OCI-LY7 (cell line): ENCODE measurements around the gene ADARB2. TPM values are rescaled to one million over a fixed set of nuclear protein-coding genes. Genes with fewer than 3 reads are reported as not detected.

Experiments used
- BruUV-seq: library from RNA; stranded (reverse); fragments of 400-500 nt; replicated peaks from 2 replicates; lab custom pipeline; 2021; lab: Mats Ljungman, UMichigan
- CTCF ChIA-PET: fragments of 300-600 bp; sonication (Branson Sonifier 250); formaldehyde crosslinking; loops from one replicate; lab custom pipeline; 2022; ENCODE audit warnings: antibody characterized with exemption; ENCODE audit not compliant: unreplicated experiment; lab: Charles Lee
- POLR2A ChIA-PET: fragments of 300-600 bp; sonication (Branson Sonifier 250); formaldehyde crosslinking; loops from one replicate; lab custom pipeline; 2022; ENCODE audit warnings: antibody characterized with exemption; lab: Charles Lee
- DNase-seq: peaks from one replicate; pipeline ENCODE4 v3.0.0-alpha.2; 2015; ENCODE audit warnings: low spot score
- H2AFZ ChIP-seq: fragments of 200-600 bp; sonication (generic), shearing (Covaris generic); 2 replicates; pipeline ENCODE4 v1.6.1; 2014; ENCODE audit warnings: mild to moderate bottlenecking, antibody characterized with exemption, low read length, moderate library complexity
- H3K27ac ChIP-seq: fragments of 200-600 bp; sonication (generic); 2 replicates; pipeline ENCODE4 v1.5.1; 2014; ENCODE audit warnings: mixed run types, low read depth, mild to moderate bottlenecking, moderate library complexity, low read length, inconsistent platforms; ENCODE audit not compliant: poor library complexity, severe bottlenecking
- H3K36me3 ChIP-seq: fragments of 200-600 bp; sonication (generic); 2 replicates; pipeline ENCODE4 v1.6.1; 2014; ENCODE audit warnings: mild to moderate bottlenecking, antibody characterized with exemption, low read length, moderate library complexity, mixed read lengths; ENCODE audit not compliant: insufficient read depth
- H3K4me1 ChIP-seq: fragments of 200-600 bp; sonication (generic); 2 replicates; pipeline ENCODE4 v1.5.1; 2014; ENCODE audit warnings: mild to moderate bottlenecking, low read length; ENCODE audit not compliant: insufficient read depth, poor library complexity, severe bottlenecking
- H3K4me2 ChIP-seq: fragments of 200-600 bp; sonication (generic); 2 replicates; pipeline ENCODE4 v1.6.1; 2014; ENCODE audit warnings: mild to moderate bottlenecking, low read length
- H3K4me3 ChIP-seq: fragments of 200-600 bp; sonication (generic); 2 replicates; pipeline ENCODE4 v1.5.1; 2014; ENCODE audit warnings: mild to moderate bottlenecking, low read depth, low read length; ENCODE audit not compliant: poor library complexity, severe bottlenecking
- H3K79me2 ChIP-seq: fragments of 200-600 bp; sonication (generic); 2 replicates; pipeline ENCODE4 v1.6.1; 2016; ENCODE audit warnings: low read depth, mild to moderate bottlenecking, low read length, moderate library complexity, mixed read lengths; ENCODE audit not compliant: insufficient read depth
- H3K9me2 ChIP-seq: fragments of 200-600 bp; sonication (generic); 2 replicates; pipeline ENCODE4 v1.6.1; 2016; ENCODE audit warnings: mild to moderate bottlenecking, low read length, mixed read lengths; ENCODE audit not compliant: insufficient read depth
- H3K9me3 ChIP-seq: fragments of 200-600 bp; sonication (generic); 2 replicates; pipeline ENCODE4 v1.6.1; 2014; ENCODE audit warnings: mild to moderate bottlenecking, mixed run types, low read length, mixed read lengths
- H4K20me1 ChIP-seq: fragments of 200-600 bp; sonication (generic); 2 replicates; pipeline ENCODE4 v1.6.1; 2014; ENCODE audit warnings: mild to moderate bottlenecking, antibody characterized with exemption, low read length, moderate library complexity, mixed read lengths; ENCODE audit not compliant: insufficient read depth
- CTCF ChIP-seq: fragments of 200-600 bp; sonication (generic); conservative IDR thresholded peaks from 2 replicates; pipeline ENCODE4 v1.5.1; 2014; ENCODE audit warnings: mild to moderate bottlenecking, antibody characterized with exemption, low read length, moderate library complexity, mixed read lengths
- EZH2phosphoT487 ChIP-seq: fragments of 200-600 bp; sonication (generic); IDR thresholded peaks from 2 replicates; pipeline ENCODE4 v1.6.1; 2018; ENCODE audit warnings: low read depth, borderline replicate concordance, mild to moderate bottlenecking, mixed run types, antibody characterized with exemption, low read length, moderate library complexity, mixed read lengths
- intact Hi-C: fragments of 100-400 bp; cut with micrococcal nuclease; formaldehyde crosslinking; loops from one replicate; pipeline ENCODE4 v1.10.0; 2022; ENCODE audit not compliant: unreplicated experiment
- total RNA-seq, 2 experiments: library from RNA; depleted of rRNA in 1 of 2; stranded (reverse); fragments of >200 nt in 1 of 2; shearing (Covaris generic) in 1 of 2; gene quantifications; 2 replicates each; pipeline ENCODE4 v1.2.3, GENCODE V29; 2014 to 2022

ADARB2 gene
- total RNA-seq, 2 experiments from 2014 or later: 0.03 TPM; not detected in 1

- H3K27ac ChIP-seq: no peak overlapping the region
- CTCF ChIA-PET: no interaction called here
- H3K79me2 ChIP-seq: no peaks in the 10 kb centered on the region
- H4K20me1 ChIP-seq: no peaks in the 10 kb centered on the region
- BruUV-seq: no TSS peak
- TF ChIP-seq CTCF (no peak), EZH2phosphoT487 (no peak)
- H3K4me2 ChIP-seq: no peak overlapping the region
- no peak for DNase-seq
- no peaks in the 10 kb centered on the region for H3K9me3 ChIP-seq
- H3K36me3 ChIP-seq: no peaks in the 10 kb centered on the region
- H3K4me3 ChIP-seq: no peak overlapping the region
- intact Hi-C loops: loop anchor here (5.0 kb wide), 1 partner anchor 94 kb away; no protein-coding TSS in a partner anchor
- POLR2A ChIA-PET: no interaction called here
- no peak overlapping the region for H2AFZ ChIP-seq
- H3K9me2 ChIP-seq: no peaks in the 10 kb centered on the region
- H3K4me1 ChIP-seq: peaks cover 5% of the 10 kb centered on the region
These were observed 220.7 kb downstream of the ADARB2 start for GRCh38 chr10:1516492-1517165.

GRCh38 chr10:1515780-1516491, 221.4 kb downstream of the ADARB2 start:
- no peak overlapping the region for H2AFZ ChIP-seq
- no peaks in the 10 kb centered on the region for H3K9me3 ChIP-seq
- intact Hi-C loops: loop anchor here (5.0 kb wide), 1 partner anchor 94 kb away; no protein-coding TSS in a partner anchor
- no peaks in the 10 kb centered on the region for H4K20me1 ChIP-seq
- no TSS peak for BruUV-seq
- no peaks in the 10 kb centered on the region for H3K9me2 ChIP-seq
- POLR2A ChIA-PET: no interaction called here
- H3K4me2 ChIP-seq: no peak overlapping the region
- no peak overlapping the region for H3K4me3 ChIP-seq
- no peak overlapping the region for H3K27ac ChIP-seq
- TF ChIP-seq CTCF (no peak), EZH2phosphoT487 (no peak)
- peaks cover 5% of the 10 kb centered on the region for H3K4me1 ChIP-seq
- CTCF ChIA-PET: no interaction called here
- DNase-seq: no peak
- no peaks in the 10 kb centered on the region for H3K36me3 ChIP-seq
- no peaks in the 10 kb centered on the region for H3K79me2 ChIP-seq
